Measurements from ENCODE around the gene NFX1.

Gene NFX1

DNA sequence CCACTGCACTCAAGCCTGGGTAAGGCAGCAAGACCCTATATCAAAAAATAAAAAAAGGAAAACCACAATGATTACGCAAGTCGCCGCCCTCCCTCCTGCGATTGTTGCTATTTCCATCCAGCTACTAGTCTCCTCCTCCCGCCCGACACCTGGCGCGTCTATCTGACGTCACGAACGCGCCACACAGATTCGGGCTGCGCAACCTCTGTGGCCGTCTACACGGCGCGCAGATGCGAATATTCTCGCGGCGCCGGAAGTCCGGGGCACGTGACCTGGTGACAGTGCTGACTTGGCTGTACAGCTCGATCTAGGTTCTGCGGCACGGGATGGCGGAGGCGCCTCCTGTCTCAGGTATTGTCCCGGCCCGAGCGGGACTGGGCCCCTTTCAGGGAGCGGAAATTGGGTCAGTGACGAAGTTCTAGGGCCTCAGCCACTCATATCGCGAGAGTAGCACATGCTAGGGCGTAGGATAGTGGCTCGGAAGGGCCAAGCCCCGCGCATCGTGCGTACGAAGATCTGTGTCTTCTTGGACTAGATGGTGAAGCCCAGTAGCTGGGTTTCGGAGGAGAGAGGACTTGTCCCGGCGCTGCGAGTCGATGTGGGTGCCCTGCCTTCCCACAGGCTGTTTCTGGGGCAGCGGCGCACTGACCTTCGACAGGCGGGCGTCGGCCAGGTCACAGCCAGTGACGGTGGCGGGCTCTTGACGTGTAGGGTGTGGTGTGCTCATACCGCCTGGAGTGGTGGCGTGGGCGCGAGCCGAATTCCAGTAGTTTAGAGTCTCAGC lies at the start of gene NFX1:
Gene NFX1 (plus strand): TSS at position 270 of the 784 bp plus-strand sequence. CDS start 57 bp downstream, at position 327.
- H3K4me3 ChIP-seq (ENCODE audit: low read depth, low read length) = peak within 1 kb of the TSS; percentile 97
- peak; percentile 92 for DNase-seq (ENCODE audit: low read depth, low spot score)
- TF ChIP-seq, protein P1, sequence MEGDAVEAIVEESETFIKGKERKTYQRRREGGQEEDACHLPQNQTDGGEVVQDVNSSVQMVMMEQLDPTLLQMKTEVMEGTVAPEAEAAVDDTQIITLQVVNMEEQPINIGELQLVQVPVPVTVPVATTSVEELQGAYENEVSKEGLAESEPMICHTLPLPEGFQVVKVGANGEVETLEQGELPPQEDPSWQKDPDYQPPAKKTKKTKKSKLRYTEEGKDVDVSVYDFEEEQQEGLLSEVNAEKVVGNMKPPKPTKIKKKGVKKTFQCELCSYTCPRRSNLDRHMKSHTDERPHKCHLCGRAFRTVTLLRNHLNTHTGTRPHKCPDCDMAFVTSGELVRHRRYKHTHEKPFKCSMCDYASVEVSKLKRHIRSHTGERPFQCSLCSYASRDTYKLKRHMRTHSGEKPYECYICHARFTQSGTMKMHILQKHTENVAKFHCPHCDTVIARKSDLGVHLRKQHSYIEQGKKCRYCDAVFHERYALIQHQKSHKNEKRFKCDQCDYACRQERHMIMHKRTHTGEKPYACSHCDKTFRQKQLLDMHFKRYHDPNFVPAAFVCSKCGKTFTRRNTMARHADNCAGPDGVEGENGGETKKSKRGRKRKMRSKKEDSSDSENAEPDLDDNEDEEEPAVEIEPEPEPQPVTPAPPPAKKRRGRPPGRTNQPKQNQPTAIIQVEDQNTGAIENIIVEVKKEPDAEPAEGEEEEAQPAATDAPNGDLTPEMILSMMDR (IDR thresholded peaks at IDR 0.05; ENCODE audit: insufficient read depth, low read length, missing control alignments) = no peak
- CTCF ChIA-PET = interaction anchor here (0.7 to 2.1 kb wide), 6 partner anchors 11 to 227 kb away, joined by 3 to 10 read pairs (median 4); no protein-coding TSS in a partner anchor
- POLR2A ChIA-PET = interaction anchor here (0.6 to 1.6 kb wide), 11 partner anchors 26 to 266 kb away, joined by 3 to 11 read pairs (median 4); partner anchors contain the start of genes BAG1, CHMP5, DNAJA1 and NOL6

DNA sequence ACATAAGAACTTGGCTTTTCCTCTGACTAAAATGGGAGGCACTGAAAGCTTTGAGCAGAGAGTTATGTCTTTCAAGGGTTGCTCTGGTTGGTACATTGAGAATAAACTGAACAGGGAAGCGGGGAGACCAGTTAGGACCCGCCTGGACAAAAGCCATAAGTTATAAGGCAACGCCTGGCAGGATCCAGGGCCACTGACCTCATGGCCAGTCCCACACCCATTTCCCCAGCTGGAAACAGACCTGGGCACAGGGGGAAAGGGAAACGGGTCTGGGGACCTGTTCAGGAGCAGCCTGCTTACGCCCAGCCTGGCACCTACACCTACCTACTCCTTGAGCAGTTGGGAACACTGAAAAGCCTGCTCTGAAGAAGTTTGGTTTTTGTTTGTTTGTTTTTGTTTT lies 49.0 kb upstream of the NFX1 start:
- ChIA-PET POLR2A (no interaction called here), CTCF (interaction anchor here (0.7 to 1.5 kb wide), 2 partner anchors 8 to 15 kb away, joined by 3 to 10 read pairs; no protein-coding TSS in a partner anchor)
- no peak overlapping the region for H3K4me3 ChIP-seq (ENCODE audit: low read depth, low read length)
- TF ChIP-seq, protein P1 (IDR thresholded peaks at IDR 0.05; ENCODE audit: insufficient read depth, low read length, missing control alignments) = no peak
- DNase-seq (ENCODE audit: low read depth, low spot score) = no peak

DNA sequence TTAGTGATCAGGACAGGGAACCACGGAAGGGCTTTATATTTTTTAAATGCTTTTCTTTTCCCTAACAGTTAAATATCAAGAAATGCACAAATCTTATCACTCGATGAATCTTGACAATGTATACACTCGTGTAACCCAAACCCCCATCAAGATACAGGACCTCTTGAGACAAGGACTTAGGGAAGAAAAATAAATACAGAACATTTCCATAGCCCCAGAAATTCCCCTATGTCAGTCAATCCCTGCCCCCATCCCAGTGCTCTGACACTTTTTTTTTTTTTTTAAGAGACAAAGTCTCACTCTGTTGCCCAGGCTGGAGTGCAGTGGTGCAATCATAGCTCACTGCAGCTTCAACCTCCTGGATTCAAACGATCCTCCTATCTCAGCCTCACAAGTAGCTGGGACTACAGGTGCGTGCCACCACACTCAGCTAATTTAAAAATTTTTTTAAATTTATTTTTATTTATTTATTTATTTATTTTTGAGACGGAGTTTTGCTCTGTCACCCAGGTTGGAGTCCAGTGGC lies 47.6 kb upstream of the NFX1 start:
- TF ChIP-seq, protein P1 (IDR thresholded peaks at IDR 0.05; ENCODE audit: insufficient read depth, low read length, missing control alignments) = no peak
- CTCF ChIA-PET = interaction anchor here (0.9 to 1.8 kb wide), 2 partner anchors 16 to 20 kb away, joined by 3 to 6 read pairs; no protein-coding TSS in a partner anchor
- DNase-seq (ENCODE audit: low read depth, low spot score) = no peak
- POLR2A ChIA-PET = interaction anchor here (1.3 kb wide), 1 partner anchor 166 kb away, joined by 5 read pairs; the partner anchor contains the start of gene SMU1
- H3K4me3 ChIP-seq (ENCODE audit: low read depth, low read length) = no peak overlapping the region

DNA sequence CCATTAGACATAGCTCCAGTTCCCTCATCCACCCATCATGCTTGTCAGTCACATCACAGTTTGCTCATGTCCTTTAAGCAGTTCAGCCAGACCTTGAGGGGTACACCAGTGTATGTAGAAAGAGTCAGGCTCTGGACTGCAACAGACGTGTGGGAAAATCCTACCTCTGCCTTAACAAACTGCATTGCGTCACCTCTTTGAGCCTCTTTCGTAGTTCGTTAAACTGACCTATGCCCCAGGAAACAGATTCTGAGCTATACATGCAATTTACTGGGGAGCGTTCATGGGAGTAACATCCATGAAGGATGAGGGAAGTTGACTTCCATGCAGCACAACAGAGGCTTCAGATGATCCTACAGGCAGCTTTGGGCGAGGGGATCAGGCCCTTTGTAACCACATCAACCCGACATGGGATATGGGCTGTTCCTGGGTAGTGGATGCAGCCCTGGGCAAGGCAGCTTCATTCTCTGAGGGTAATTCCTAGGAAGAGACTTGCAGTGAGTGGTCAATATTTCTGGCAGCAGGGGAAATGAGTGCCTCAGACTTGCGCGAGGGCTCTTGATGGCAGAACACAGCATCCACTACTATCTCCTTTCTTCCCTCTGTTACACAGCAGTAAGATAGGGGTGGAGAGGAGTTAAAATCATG lies 46.1 kb upstream of the NFX1 start:
- TF ChIP-seq, protein P1 (IDR thresholded peaks at IDR 0.05; ENCODE audit: insufficient read depth, low read length, missing control alignments) = no peak
- DNase-seq (ENCODE audit: low read depth, low spot score) = no peak
- ChIA-PET POLR2A (no interaction called here), CTCF (interaction anchor here (1.0 to 1.5 kb wide), 2 partner anchors 10 to 18 kb away, joined by 6 to 9 read pairs; no protein-coding TSS in a partner anchor)
- no peak overlapping the region for H3K4me3 ChIP-seq (ENCODE audit: low read depth, low read length)

DNA sequence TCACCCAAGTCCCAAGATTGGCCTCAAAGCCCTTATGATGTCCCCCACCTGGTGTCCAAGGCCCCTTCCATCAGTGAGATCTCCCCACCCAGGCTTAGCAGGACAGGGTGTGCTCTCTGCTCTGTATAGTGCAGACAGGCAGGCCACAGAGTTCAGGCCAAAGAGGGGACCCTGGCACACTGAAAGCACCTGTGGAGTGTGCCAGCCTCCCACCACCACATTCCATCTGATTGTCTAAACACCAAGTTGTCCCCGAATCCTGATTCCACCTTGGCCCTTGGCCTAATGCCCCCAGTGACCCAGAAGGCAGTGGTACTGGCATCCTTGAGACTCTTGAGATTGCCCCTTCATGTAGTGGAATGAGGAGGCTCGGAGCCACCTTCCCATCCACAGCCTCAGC lies 45.0 kb upstream of the NFX1 start:
- CTCF ChIA-PET = interaction anchor here (1.5 kb wide), 1 partner anchor 11 kb away, joined by 9 read pairs; no protein-coding TSS in a partner anchor
- POLR2A ChIA-PET = no interaction called here
- no peak overlapping the region for H3K4me3 ChIP-seq (ENCODE audit: low read depth, low read length)
- TF ChIP-seq, protein P1 (IDR thresholded peaks at IDR 0.05; ENCODE audit: insufficient read depth, low read length, missing control alignments) = no peak
- no peak for DNase-seq (ENCODE audit: low read depth, low spot score)
